ENCODE data around the gene ALG1.
A peak's percentile ranks its signal among the peaks of the same experiment; 100 is the strongest.

ALG1 gene

GRCh38 chr16:5045499-5046115 is 26.0 kb upstream of the ALG1 start:
- DNase-seq, result peak; percentile 8

DNA sequence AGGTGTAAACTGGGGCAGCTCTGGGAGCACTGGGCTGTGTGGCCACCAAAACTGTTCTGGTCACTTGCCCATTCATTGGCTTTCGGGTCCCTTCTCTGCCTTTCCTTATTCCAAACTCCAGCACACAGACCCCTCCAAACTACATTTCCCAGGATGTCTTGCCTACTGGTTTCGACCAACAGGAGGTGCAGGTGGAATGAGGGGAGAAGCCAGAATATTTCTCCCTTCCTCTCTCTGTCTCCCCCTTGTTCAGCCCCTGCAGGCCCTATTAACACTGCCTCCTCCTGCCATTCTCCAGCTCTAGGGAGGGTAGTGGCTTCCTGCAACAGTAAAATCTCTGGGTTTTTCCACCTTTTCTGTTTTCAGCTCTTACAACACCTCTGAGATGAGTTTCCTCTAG is 24.7 kb upstream of the ALG1 start:
- DNase-seq, result peak; percentile 2

DNA sequence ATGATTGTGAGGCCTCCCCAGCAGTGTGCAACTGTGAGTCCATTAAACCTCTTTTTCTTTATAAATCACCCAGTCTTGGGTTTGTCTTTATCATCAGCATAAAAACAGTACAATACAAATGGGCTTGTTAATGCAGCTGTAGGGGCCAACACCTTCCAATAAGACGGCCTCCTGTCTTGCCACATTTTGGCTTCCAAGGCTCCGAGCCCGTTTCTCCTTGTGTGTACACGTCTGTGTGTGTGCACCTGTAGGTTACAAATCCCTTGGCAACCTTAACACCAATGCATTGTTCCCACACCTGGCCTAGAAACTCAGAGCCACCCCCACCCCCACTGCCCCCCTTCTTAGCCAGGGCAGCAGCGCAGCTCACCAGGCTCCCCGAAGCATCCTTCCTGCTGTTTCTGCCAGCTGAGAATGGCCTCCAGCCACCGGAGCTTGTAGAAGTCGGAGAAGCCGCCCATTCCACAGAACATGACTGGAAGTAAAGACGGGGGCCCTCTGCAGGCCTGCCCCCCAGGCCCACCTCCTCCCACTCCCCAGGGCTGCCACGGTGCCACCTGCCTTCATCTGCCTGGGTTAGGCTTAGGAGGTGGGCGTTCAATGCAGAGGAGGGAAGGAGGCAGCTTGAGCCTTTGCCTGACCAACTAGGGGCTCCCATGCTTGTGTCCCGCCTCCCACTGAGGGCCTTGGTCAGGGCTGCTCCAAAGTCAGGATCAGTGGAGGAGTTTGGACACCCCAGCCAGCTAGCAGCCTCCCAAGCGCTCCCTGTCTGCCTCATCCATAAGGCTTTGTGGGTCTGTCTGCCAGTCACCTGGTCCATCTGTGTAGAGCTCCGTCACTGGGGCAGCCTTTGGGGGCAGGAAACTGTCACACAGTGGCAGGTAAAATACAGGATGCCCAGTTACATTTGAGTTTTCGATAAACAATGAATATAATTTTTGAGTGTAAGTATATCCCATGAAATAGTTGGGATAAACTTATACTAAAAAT is 16.5 kb upstream of the ALG1 start:
- DNase-seq, result peak; percentile 9

DNA sequence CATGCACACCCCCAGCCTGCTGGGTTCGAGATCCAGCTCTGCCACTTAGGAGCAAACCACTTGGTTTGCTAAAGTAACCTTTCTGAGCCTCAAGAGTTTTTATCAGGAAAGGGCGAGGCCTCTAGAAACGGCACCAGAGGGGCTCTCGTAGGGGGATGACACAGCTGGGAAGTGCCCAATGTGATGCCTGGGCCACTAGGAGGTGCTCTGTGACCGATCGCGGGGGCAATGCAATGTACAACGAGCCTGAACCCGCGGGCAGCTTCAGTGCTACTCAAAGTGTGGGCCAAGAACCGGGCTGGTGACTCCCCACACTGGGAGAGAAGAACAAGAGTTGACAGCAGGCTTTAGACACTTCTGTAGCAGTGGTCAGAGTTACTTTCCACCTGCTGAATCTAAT is 15.3 kb upstream of the ALG1 start:
- DNase-seq, result peak; percentile 15

DNA sequence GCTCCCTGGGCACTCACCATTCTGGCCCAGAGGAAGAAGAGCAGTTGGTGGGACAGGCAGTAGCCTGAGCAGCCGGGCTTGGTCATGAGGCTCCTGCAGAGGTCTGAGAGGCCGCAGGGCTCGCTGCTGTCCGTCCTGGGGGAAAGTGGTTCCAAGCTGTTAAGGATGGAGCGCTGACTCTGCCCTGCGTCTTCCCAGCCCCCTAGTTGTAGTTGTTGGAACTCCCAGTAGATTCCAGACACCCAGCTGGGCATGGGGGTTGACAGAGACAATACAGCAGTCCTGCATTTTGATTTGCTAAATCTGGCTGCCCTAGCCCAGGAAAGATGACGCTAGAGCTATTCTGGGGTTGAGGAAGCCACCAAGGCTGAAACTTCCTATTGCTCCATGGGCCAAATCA is 13.2 kb upstream of the ALG1 start:
- DNase-seq, result peak; percentile 26

DNA sequence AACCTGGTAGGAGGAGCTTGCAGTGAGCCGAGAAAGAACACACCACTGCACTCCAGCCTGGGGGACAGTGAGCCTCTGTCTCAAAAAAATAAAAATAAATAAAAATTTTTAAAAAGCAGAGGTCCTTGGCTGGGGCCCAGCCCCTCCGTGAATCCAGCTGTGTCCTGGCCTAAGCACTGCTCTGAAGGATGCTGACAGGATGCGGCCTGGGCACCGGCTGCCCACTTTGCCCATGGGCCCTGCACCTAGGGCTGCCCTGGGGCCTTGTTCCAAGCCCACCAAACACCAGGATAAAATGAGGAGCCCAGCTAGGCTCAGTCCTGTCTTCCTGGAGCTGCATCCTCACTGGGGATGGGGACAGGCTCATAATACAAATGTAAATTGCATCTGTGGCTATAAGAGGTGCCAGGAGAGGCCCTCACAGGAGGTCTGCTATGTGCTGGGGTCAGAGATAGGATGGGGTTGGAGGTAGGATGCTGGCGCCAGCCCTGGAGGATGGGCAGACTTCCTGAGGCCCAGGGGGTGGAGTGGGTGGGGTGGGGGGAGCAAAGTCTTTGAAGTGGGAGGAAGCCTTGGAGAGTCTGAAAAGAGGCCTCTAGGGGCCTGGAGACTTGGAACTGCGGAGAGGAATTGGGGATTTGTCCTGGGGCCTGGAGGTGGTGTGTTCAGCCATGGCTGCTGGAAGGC is 12.1 kb upstream of the ALG1 start:
- DNase-seq, result peak; percentile 8

- DNase-seq, result peak; percentile 15
Measured at GRCh38 chr16:5060073-5060641, 11.5 kb upstream of the ALG1 start.

DNA sequence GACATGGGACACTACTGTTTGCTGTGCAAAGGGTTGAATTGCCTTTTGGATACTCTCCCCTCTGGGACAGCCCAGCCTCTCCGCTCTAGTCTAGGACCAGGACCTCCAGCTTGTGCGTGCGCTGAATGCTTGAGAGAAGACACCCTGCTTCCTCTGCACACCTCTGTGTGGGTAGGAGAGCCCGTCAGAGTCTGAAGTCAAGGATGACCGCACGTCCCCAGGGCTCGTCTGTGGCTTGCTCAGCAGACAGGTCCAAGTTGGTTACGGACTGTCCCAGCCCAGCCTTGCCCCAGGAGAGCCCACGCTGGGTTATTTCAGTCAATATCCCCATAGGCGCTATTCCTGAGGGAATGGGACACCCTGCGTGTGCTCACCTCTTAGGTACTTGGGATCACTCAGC is 9.6 kb upstream of the ALG1 start:
- peak; percentile 24 for DNase-seq

DNA sequence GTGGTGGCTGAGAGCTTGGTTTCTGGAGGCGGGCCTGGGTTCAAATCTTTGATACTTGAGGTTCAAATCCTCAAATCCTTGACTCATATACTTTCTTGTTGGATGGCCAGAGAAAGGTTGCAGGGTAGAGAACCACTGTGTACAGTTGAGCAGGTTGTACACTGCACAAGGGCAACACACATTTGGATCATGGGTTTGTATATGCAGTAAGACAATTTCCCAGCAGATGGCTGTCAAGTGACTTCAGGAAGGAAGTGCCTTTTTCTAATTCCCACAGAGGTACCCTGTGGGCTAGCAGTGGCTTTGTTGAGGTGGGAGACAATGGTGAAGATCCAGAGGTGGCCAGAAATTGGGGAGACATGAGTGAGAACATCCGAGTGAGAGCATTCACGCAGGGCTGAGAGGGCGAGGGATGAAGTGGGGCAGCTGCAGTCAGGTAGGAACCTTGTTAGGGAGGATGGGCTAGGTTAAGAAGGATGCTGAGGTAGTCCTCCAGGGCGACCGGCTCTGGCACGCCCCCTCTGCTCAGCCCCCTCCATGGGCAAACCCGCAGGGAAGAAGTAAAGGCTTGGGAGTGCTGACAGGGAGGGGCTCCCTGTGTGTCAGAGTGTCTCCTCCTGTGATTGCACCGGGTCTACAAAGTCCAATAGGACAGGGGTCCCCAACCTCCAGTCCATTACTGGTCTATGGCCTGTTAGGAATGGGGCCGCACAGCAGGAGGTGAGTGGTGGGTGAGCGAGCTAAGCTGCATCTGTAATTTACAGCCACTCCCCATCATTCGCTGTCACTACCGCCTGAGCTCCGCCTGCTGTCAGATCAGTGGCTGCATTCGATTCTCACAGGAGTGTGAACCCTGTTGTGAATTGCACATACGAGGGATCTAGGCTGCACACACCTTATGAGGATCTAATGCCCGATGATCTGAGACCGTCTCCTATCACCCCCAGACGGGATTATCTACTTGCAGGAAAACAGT is 8.6 kb upstream of the ALG1 start:
- peak; percentile 10 for DNase-seq

GRCh38 chr16:5064915-5065314 is 6.7 kb upstream of the ALG1 start:
- peak; percentile 6 for DNase-seq

DNA sequence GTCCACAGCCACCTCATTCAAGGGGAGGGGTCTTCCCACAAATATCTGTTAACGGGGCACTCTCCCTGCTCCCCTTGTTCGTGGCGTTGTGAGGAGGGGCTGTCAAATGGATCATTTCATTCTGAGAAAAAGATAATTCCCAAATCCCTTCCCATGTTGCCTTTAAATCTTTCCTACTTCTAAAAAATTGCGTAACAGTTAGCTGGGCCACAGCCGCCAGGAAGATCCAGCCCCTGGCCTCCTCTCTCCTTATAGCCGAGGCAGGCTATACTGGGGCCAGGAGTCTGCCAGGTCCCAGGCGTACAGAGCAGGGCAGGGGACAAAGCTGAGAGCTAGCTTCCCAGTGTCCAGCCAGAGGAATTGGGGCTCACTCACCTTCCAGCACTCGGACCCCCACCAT is 6.3 kb upstream of the ALG1 start:
- DNase-seq, result peak; percentile 10

DNA sequence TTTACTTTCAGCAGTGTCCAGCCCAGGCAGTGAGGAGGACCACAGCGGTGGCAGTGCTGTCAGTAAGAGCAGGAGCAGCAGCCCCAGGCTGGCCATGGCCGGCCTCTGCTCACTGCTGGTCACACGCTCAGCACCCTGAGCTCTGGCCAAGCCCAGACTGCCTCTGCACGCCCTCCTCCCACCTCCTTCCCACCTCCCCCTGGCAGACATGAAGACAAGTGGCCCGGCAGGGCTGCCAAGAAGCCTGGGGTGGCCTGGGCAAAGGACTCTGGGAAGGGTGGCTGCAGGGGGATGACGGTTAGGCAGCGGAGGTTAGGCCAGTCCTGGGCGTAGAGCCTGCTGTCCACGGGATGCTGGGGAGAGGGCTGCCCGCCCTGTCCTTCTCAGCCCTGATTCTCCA is 5.8 kb upstream of the ALG1 start, which contains the start of gene C16orf89:
Gene C16orf89 (minus strand): TSS at position 144 of the 400 bp plus-strand sequence. CDS start 48 bp downstream, at position 96.
- DNase-seq, result peak; percentile 19

DNA sequence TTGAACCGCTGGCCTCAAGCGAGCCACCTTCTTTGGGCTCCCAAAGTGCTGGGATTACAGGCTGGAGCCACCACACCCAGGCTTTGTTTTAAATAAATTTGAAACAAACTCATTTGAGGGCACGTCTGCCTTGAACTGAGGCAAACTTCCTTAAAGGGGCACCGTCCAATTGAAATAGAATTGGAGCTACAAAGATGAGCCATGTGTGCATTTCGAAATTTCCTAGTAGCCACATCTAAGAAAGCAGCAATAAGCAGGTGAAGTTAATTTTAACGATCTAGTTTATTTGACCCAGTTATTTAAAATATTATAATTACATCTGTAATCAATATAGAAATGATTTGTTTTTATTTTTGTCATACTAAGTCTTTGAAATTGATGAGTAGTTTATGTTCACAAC is 5.1 kb upstream of the ALG1 start:
- DNase-seq, result no peak

- no peak for DNase-seq
Measured at GRCh38 chr16:5069048-5069447, 2.6 kb upstream of the ALG1 start.

GRCh38 chr16:5069854-5070253 is 1.8 kb upstream of the ALG1 start:
- peak; percentile 15 for DNase-seq

DNA sequence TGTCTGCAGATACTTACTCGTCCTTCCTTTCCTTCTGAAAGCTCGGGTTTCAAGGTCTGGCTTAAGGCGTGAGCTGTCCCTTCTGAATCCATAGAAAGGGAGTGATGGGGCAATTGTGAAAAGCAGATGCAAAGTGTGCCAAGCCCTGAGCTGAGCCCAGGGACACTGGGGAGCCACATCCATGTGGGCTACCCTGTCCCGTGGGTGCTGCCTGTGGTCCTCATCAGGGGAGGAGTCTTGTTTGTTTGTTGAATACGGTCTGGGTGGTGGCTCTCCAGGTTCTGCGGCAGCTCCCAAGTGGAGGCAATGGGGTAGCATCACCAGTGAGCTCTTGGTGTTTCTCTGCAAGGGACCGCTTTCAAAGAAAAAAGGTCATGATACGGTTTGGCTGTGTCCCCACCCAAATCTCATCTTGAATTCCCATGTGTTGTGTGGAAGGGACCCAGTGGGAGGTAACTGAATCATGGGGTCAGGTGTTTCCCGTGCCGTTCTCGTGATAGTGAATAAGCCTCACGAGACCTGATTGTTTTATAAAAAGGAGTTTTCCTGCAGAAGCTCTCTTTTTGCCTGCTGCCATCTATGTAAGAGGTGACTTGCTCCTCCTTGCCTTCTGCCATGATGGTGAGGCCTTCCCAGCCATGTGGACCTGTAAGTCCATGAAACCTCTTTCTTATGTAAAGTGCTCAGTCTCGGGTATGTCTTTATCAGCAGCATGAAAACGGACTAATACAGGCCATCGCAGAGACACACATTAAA is 1.0 kb upstream of the ALG1 start:
- DNase-seq, result no peak

DNA sequence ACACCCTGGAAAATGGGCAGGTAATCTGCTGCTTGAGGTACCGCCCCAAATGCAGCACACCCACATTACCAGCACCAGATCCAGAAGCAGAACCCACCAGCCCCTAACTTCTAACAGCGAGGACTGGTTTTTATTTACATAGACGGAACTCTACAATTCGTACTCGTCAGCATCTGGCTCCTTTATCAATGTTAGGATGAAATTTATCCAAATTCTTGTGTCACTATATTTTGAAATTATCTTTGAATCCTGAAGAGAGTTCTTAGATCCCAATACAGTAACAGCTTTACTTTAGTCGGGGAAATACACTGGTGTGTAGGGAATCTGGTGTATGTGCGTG is 332 bp upstream of the ALG1 start:
- DNase-seq, result no peak

DNA sequence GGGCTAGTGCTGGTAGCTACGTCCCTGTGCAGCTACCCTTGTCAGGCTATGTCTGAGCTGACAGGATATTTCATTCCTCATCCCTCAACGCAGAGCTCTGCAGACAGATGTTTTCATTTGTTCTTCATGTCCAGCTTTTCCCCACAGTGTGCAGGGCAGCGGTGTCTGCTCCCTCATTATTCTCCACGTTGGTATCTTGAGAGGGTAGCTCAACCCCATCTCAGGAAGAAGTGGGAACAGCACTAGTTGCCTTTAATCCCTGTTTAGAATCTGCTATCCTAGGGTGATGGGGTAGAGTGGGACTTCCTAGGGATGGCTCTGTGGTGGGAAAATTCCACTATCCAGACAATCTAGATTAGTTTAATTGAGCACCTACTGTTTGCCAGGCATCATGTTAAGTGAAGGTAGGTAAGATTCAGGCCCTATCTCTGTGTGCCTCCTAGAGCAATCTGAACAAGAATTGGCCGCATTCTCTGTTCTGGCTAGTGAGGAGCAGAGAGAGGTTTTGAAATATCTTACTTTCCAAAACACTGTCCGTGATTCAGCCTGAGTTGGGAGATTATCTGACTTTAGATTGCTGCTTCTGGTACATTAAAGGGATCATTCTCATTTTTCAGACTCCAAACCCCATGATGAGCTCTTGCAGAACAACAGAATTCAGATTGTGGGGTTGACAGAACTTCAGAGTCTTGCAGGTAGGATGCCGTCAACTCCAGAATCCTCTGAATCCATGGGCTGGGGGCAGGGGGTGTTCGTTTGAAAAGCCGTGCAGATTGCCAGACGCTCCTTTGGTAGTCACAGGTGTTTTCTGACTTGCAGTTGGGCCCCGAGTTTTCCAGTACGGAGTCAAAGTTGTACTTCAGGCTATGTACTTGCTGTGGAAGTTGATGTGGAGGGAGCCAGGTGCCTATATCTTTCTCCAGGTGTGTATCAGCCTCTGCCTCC is 963 bp downstream of the ALG1 start:
- DNase-seq, result no peak

GRCh38 chr16:5073279-5073629 is 1.6 kb downstream of the ALG1 start:
- no peak for DNase-seq

DNA sequence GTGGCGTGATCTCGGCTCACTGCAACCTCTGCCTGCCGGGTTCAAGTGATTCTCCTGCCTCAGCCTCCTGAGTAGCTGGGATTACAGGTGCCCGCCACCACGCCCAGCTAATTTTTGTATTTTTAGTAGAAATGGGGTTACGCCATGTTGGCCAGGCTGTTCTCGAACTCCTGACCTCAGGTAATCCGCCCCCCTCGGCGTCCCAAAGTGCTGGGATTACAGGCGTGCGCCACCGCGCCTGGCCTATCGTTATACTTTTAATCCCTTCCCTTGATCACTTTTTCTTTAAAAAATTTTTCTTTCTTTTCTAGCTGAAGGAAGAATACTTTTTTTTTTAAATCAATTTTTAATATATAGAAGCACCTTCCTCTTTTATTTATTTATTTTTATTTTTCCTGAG is 2.1 kb downstream of the ALG1 start:
- DNase-seq, result peak; percentile 6
